GM12878 (cell line): Measurements from ENCODE around the gene TMEM52. TPM values are rescaled to one million over a fixed set of nuclear protein-coding genes. Genes with fewer than 3 reads are reported as not detected.
A peak's percentile ranks its signal among the peaks of the same experiment; 100 is the strongest.

Source experiments
- ATAC-seq: fragments of 200-7000 bp; cut with Tn5 transposase; 3 replicates; pipeline ENCODE4 v1.9.1; 2020; ENCODE audit warnings: mild to moderate bottlenecking, moderate library complexity
- BruUV-seq: library from RNA; stranded (reverse); fragments of 400-500 nt; replicated peaks from 2 replicates; lab custom pipeline; 2021; lab: Mats Ljungman, UMichigan
- CTCF ChIA-PET: fragments of 300-600 bp; sonication (Branson Sonifier 250); formaldehyde crosslinking; extraction: SDS; loops from one replicate; lab custom pipeline; 2021; ENCODE audit warnings: inconsistent platforms; lab: Yijun Ruan, JAX
- POLR2A ChIA-PET: fragments of 350-600 bp; formaldehyde crosslinking; extraction: SDS; loops from one replicate; lab custom pipeline; 2021; ENCODE audit warnings: inconsistent platforms; lab: Charles Lee
- RAD21 ChIA-PET: fragments of 300-600 bp; sonication (Branson Sonifier 250); formaldehyde crosslinking; loops from one replicate; lab custom pipeline; 2023; ENCODE audit warnings: antibody characterized with exemption; ENCODE audit not compliant: unreplicated experiment; lab: Charles Lee
- SMC1A ChIA-PET: fragments of 300-600 bp; sonication (Branson Sonifier 250); formaldehyde crosslinking; loops from one replicate; lab custom pipeline; 2023; ENCODE audit not compliant: unreplicated experiment, uncharacterized antibody; lab: Charles Lee
- DNase-seq: peaks from one replicate; pipeline ENCODE4 v3.0.0-alpha.2; 2011; ENCODE audit warnings: low read depth, low spot score
- FAIRE-seq: peaks from 3 replicates; lab custom pipeline; 2011; peaks lifted over from hg19 to GRCh38; lab: Jason Lieb, UNC
- H2AFZ ChIP-seq: 2 replicates; pipeline ENCODE4 v1.6.0; 2011; ENCODE audit warnings: low read depth, low read length, control low read depth; ENCODE audit not compliant: control insufficient read depth
- H3K27ac ChIP-seq: 2 replicates; pipeline ENCODE4 v1.5.1; 2011; ENCODE audit warnings: control low read depth; ENCODE audit not compliant: control insufficient read depth, insufficient read depth
- H3K27me3 ChIP-seq, 2 experiments: replicated peaks in 1 of 2; 2 replicates each; pipeline versions ENCODE4 v1.6.0 to v1.6.1; 2011; ENCODE audit warnings: low read length in 1 of 2; ENCODE audit not compliant: control insufficient read depth in 2 of 2, insufficient read depth in 2 of 2
- H3K36me3 ChIP-seq, 2 experiments: 2 replicates each; pipeline ENCODE4 v1.5.1; 2011; ENCODE audit warnings: low read length in 1 of 2; ENCODE audit not compliant: control insufficient read depth in 2 of 2, insufficient read depth in 2 of 2
- H3K4me1 ChIP-seq: 2 replicates; pipeline ENCODE4 v1.6.1; 2011; ENCODE audit warnings: mild to moderate bottlenecking, low read length, moderate library complexity, mixed read lengths; ENCODE audit not compliant: control insufficient read depth, insufficient read depth
- H3K4me2 ChIP-seq: 2 replicates; pipeline ENCODE4 v1.6.0; 2011; ENCODE audit warnings: control low read depth; ENCODE audit not compliant: control insufficient read depth, insufficient read depth
- H3K4me3 ChIP-seq: fragments of 200-600 bp; sonication (generic); 2 replicates; pipeline ENCODE4 v1.5.1; 2016
- H3K79me2 ChIP-seq: 2 replicates; pipeline ENCODE4 v1.6.0; 2011; ENCODE audit warnings: low read length; ENCODE audit not compliant: control insufficient read depth, insufficient read depth
- H3K9ac ChIP-seq: 2 replicates; pipeline ENCODE4 v1.8.0; 2011; ENCODE audit warnings: low read length, control low read depth, mixed read lengths; ENCODE audit not compliant: control insufficient read depth, insufficient read depth
- H3K9me3 ChIP-seq: replicated peaks from 3 replicates; pipeline ENCODE4 v1.5.1; 2011; ENCODE audit warnings: mild to moderate bottlenecking, low read length; ENCODE audit not compliant: control insufficient read depth, insufficient read depth
- H4K20me1 ChIP-seq: 2 replicates; pipeline ENCODE4 v1.6.0; 2011; ENCODE audit not compliant: control insufficient read depth, insufficient read depth
- CTCF ChIP-seq, 3 experiments: IDR thresholded peaks in 2 of 3; conservative IDR thresholded peaks in 1 of 3; 2 replicates each; pipeline ENCODE4 v1.5.1; 2011; ENCODE audit warnings: low read depth in 3 of 3, low read length in 3 of 3, mild to moderate bottlenecking in 3 of 3, control low read depth in 2 of 3, moderate library complexity in 2 of 3, inconsistent platforms in 1 of 3, mixed read lengths in 1 of 3; ENCODE audit not compliant: control insufficient read depth in 2 of 3, insufficient read depth in 1 of 3; ENCODE audit errors: extremely low read depth in 1 of 3
- EP300 ChIP-seq, 2 experiments: fragments of 150-350 bp in 1 of 2; IDR thresholded peaks; 2 replicates each; pipeline ENCODE4 v1.6.1; 2011 to 2012; ENCODE audit warnings: low read depth in 2 of 2, low read length in 2 of 2, borderline replicate concordance in 1 of 2, improper control_type of control experiment in 1 of 2, inconsistent platforms in 1 of 2; ENCODE audit not compliant: control insufficient read depth in 1 of 2
- HDGF ChIP-seq: fragments of 450-650 bp; IDR thresholded peaks from 2 replicates; pipeline ENCODE4 v1.6.1; 2016; ENCODE audit warnings: antibody characterized with exemption
- JUND ChIP-seq: IDR thresholded peaks from 2 replicates; pipeline ENCODE4 v1.6.1; 2012; ENCODE audit warnings: low read depth, mild to moderate bottlenecking, low read length, improper control_type of control experiment, moderate library complexity
- KDM1A ChIP-seq: fragments of 200-600 bp; sonication (generic); IDR thresholded peaks from 2 replicates; pipeline ENCODE4 v1.6.1; 2016; ENCODE audit warnings: borderline replicate concordance
- MAX ChIP-seq: IDR thresholded peaks from 2 replicates; pipeline ENCODE4 v1.6.1; 2012; ENCODE audit warnings: low read depth, low read length, improper control_type of control experiment
- MYC ChIP-seq: IDR thresholded peaks from 2 replicates; pipeline ENCODE4 v1.6.1; 2011; ENCODE audit warnings: mild to moderate bottlenecking, low read length, moderate library complexity, inconsistent platforms; ENCODE audit not compliant: insufficient read depth, insufficient replicate concordance, insufficient read length, severe bottlenecking
- NFIC ChIP-seq: IDR thresholded peaks from 2 replicates; pipeline ENCODE4 v1.6.1; 2012; ENCODE audit warnings: low read depth, mild to moderate bottlenecking, inconsistent platforms, low read length, moderate library complexity
- NFYA ChIP-seq: IDR thresholded peaks from 2 replicates; pipeline ENCODE4 v1.6.1; 2011; ENCODE audit warnings: low read depth, mild to moderate bottlenecking, low read length, improper control_type of control experiment, borderline replicate concordance
- PML ChIP-seq: IDR thresholded peaks from 2 replicates; pipeline ENCODE4 v1.6.1; 2012; ENCODE audit warnings: low read length, inconsistent platforms
- ZBTB40 ChIP-seq: fragments of 450-650 bp; IDR thresholded peaks from 2 replicates; pipeline ENCODE4 v1.6.1; 2016; ENCODE audit warnings: mild to moderate bottlenecking, moderate library complexity, borderline replicate concordance
- ZNF217 ChIP-seq: fragments of 450-650 bp; IDR thresholded peaks from 2 replicates; pipeline ENCODE4 v1.6.1; 2017; ENCODE audit warnings: antibody characterized with exemption, mild to moderate bottlenecking
- WGBS: methylation state at CpG from one replicate; pipeline ENCODE4 v1.1.6; 2016; ENCODE audit warnings: low lambda C conversion rate; ENCODE audit not compliant: insufficient replicate concordance, insufficient coverage; ENCODE audit errors: missing lambda C conversion rate; 5-methylcytosine and 5-hydroxymethylcytosine counted together
- in situ Hi-C: fragments of 300-500 bp; cut with MboI; formaldehyde crosslinking; loops from 9 replicates; pipeline ENCODE4 v1.14.3; 2018; ENCODE audit warnings: mixed read lengths
- intact Hi-C: fragments of 100-400 bp; cut with micrococcal nuclease; formaldehyde crosslinking; loops from one replicate; pipeline ENCODE4 v1.14.2; 2022; ENCODE audit not compliant: unreplicated experiment
- polyA plus RNA-seq, 11 experiments: library from polyadenylated mRNA; depleted of rRNA in 4 of 11; unstranded in 6 of 11; stranded (reverse) in 5 of 11; fragments of >200 nt; fragmentation: Nextera tagmentation in 4 of 11; fragmentation: Illumina TruSeq in 1 of 11; extraction: Ambion mirVana in 4 of 11; extraction: Trizol in 1 of 11; gene quantifications; 1 replicate in 1 of 11; 2 replicates in 10 of 11; pipeline versions ENCODE4 v1.2.1 to v1.2.3, GENCODE V29; 2011 to 2016; ENCODE audit warnings: inconsistent platforms in 2 of 11, missing spikeins in 2 of 11, low read depth in 1 of 11
- total RNA-seq, 4 experiments: library from RNA; depleted of rRNA in 3 of 4; stranded (reverse); fragments of >200 nt in 3 of 4; fragmentation: Illumina TruSeq in 1 of 4; extraction: Trizol in 1 of 4; gene quantifications; 2 replicates each; pipeline versions ENCODE4 v1.2.1 to v1.2.3, GENCODE V29; 2013 to 2021

Gene TMEM52
- total and polyA plus RNA-seq, 10 of the 15 experiments (the other 5 are each of a cell fraction or from before 2014, with no cell fraction given) = 0.17 to 0.33 (median 0.24) TPM; not detected in 7

GRCh38 chr1:1890506-1891348, 28.4 kb downstream of the TMEM52 start, which contains the start of gene GNB1:
TSS of gene GNB1 (minus strand) at chr1:1891087. CDS start at chr1:1825453, 65,634 bp downstream.
- intact Hi-C loops = loop anchor here (5.0 kb wide), 1 partner anchor 113 kb away; the partner anchor contains the start of gene NADK
- H3K79me2 ChIP-seq = peaks cover 52% of the 10 kb centered on the region
- no peaks in the 10 kb centered on the region for H4K20me1 ChIP-seq
- RAD21 ChIA-PET = interaction anchor here (0.7 kb wide), 1 partner anchor 114 kb away, joined by 3 read pairs; no protein-coding TSS in a partner anchor
- SMC1A ChIA-PET = interaction anchor here (1.0 kb wide), 1 partner anchor 15 kb away, joined by 3 read pairs; no protein-coding TSS in a partner anchor
- no peaks in the 10 kb centered on the region for H3K36me3 ChIP-seq
- POLR2A ChIA-PET = no interaction called here
- 3% methylated on average over 11 of the region's 137 CpGs for WGBS
- H3K9ac ChIP-seq = peak within 1 kb of the TSS; percentile 92
- H3K27me3 ChIP-seq = no peaks in the 10 kb centered on the region
- peak within 1 kb of the TSS; percentile 97 for H3K4me3 ChIP-seq
- H3K4me1 ChIP-seq = peaks cover 21% of the 10 kb centered on the region
- CTCF ChIA-PET = no interaction called here
- H3K27ac ChIP-seq = peak within 1 kb of the TSS; percentile 84
- BruUV-seq = no TSS peak
- DNase-seq (peak; percentile 48), FAIRE-seq (peak; percentile 27), ATAC-seq (peak; percentile 61)
- peak within 1 kb of the TSS; percentile 98 for H3K4me2 ChIP-seq
- H2AFZ ChIP-seq = peak within 1 kb of the TSS; percentile 66
- H3K9me3 ChIP-seq = no peaks in the 10 kb centered on the region
- in situ Hi-C loops = no loop called here
- TF ChIP-seq JUND = no peak
- no peak for TF ChIP-seq MYC
- TF ChIP-seq KDM1A = no peak
- no peak; the same call in 1 of the 2 replicates for TF ChIP-seq MAX
- TF ChIP-seq HDGF = no peak
- no peak for TF ChIP-seq ZBTB40
- no peak for TF ChIP-seq PML
- TF ChIP-seq ZNF217 = 0 out of 2 replicates have a peak, but pooled peaks have one; percentile 34
- no peak for TF ChIP-seq NFIC
- TF ChIP-seq EP300 (IDR thresholded peaks at IDR 0.05; ENCODE audit: borderline replicate concordance in 1 of 2, control insufficient read depth in 1 of 2, low read depth in 2 of 2, low read length in 2 of 2) = 0 out of 4 replicates have a peak, but pooled peaks of 1 of the 2 experiments have one; percentile 12
- TF ChIP-seq CTCF (IDR thresholded peaks at IDR 0.05 in 2 of 3, conservative IDR thresholded peaks at IDR 0.05 in 1 of 3; ENCODE audit: control insufficient read depth in 2 of 3, extremely low read depth in 1 of 3, insufficient read depth in 1 of 3, low read depth in 3 of 3, low read length in 3 of 3) = no peak
- no peak for TF ChIP-seq NFYA
